Bronchial epithelial cell (primary cell): ENCODE results near the gene HAUS2. TPM values are rescaled to one million over a fixed set of nuclear protein-coding genes. Genes with fewer than 3 reads are reported as not detected.

Experiments
- DNase-seq: peaks from one replicate; pipeline ENCODE4 v3.0.0-alpha.2; 2010; ENCODE audit warnings: low read depth
- FAIRE-seq: peaks from 2 replicates; lab custom pipeline; 2011; peaks lifted over from hg19 to GRCh38; lab: Jason Lieb, UNC
- H3K27me3 ChIP-seq: 2 replicates; pipeline ENCODE4 v1.5.1; 2011; ENCODE audit warnings: low read length; ENCODE audit not compliant: control insufficient read depth, insufficient read depth
- H3K36me3 ChIP-seq: 2 replicates; pipeline ENCODE4 v1.5.1; 2011; ENCODE audit warnings: low read length; ENCODE audit not compliant: control insufficient read depth, insufficient read depth
- H3K4me3 ChIP-seq: 2 replicates; pipeline ENCODE4 v1.5.1; 2011; ENCODE audit warnings: mild to moderate bottlenecking, low read depth, low read length, control low read depth
- total RNA-seq: library from RNA; depleted of rRNA; stranded (reverse); fragments of >200 nt; gene quantifications from 2 replicates; pipeline ENCODE4 v1.2.1, GENCODE V29; 2014
- TF ChIP-seq, protein P1 (sequence below): IDR thresholded peaks from 2 replicates; pipeline ENCODE4 v1.5.1; 2011; ENCODE audit warnings: mild to moderate bottlenecking, moderate library complexity, low read length, control low read depth, inconsistent platforms; ENCODE audit not compliant: insufficient read depth, severe bottlenecking

HAUS2 gene
- total RNA-seq, 1 donor from 2014 or later = 28.2 TPM

GRCh38 chr15:42612367-42612912, 63.8 kb downstream of the HAUS2 start:
- H3K36me3 ChIP-seq = no peaks in the 10 kb centered on the region
- TF ChIP-seq, protein P1, sequence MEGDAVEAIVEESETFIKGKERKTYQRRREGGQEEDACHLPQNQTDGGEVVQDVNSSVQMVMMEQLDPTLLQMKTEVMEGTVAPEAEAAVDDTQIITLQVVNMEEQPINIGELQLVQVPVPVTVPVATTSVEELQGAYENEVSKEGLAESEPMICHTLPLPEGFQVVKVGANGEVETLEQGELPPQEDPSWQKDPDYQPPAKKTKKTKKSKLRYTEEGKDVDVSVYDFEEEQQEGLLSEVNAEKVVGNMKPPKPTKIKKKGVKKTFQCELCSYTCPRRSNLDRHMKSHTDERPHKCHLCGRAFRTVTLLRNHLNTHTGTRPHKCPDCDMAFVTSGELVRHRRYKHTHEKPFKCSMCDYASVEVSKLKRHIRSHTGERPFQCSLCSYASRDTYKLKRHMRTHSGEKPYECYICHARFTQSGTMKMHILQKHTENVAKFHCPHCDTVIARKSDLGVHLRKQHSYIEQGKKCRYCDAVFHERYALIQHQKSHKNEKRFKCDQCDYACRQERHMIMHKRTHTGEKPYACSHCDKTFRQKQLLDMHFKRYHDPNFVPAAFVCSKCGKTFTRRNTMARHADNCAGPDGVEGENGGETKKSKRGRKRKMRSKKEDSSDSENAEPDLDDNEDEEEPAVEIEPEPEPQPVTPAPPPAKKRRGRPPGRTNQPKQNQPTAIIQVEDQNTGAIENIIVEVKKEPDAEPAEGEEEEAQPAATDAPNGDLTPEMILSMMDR = no peak
- no peak for FAIRE-seq
- H3K27me3 ChIP-seq = no peaks in the 10 kb centered on the region
- no peak overlapping the region for H3K4me3 ChIP-seq
- no peak for DNase-seq

GRCh38 chr15:42616107-42616506, 67.5 kb downstream of the HAUS2 start:
- FAIRE-seq (no peak), DNase-seq (no peak)
- TF ChIP-seq, protein P1 = no peak
- no peaks in the 10 kb centered on the region for H3K27me3 ChIP-seq
- H3K4me3 ChIP-seq = no peak overlapping the region
- no peaks in the 10 kb centered on the region for H3K36me3 ChIP-seq

Other genes with a start within 250 kb of the HAUS2 start
- 2.1 and 3.2 TPM in 2 replicates for gene CAPN3, start 189.3 kb upstream of the HAUS2 start, total RNA-seq
- gene ZNF106, start 57.7 kb upstream of the HAUS2 start, total RNA-seq = 33.3 and 34.5 TPM in 2 replicates
- 50.6 and 58.2 TPM in 2 replicates for gene SNAP23, start 53.2 kb upstream of the HAUS2 start, total RNA-seq
- 17.1 and 20.2 TPM in 2 replicates for gene LRRC57, start within 50 bp of the HAUS2 start, total RNA-seq
- gene STARD9, start 26.8 kb downstream of the HAUS2 start, total RNA-seq = 0.64 and 1.6 TPM in 2 replicates
- 8.7 and 9.0 TPM in 2 replicates for gene CDAN1, start 188.3 kb downstream of the HAUS2 start, total RNA-seq